ENCODE results near the gene ATRIP. TPM values are rescaled to one million over a fixed set of nuclear protein-coding genes. Genes with fewer than 3 reads are reported as not detected.
A peak's percentile ranks its signal among the peaks of the same experiment; 100 is the strongest.
"Not testable (repeated sequence)": the region's sequence is repeated elsewhere in the genome, so short reads cannot be mapped to it uniquely, and the experiment has no call there.

The ATRIP gene
- total RNA-seq, 2 donors from 2014 or later = 2.0 to 3.1 TPM

DNA sequence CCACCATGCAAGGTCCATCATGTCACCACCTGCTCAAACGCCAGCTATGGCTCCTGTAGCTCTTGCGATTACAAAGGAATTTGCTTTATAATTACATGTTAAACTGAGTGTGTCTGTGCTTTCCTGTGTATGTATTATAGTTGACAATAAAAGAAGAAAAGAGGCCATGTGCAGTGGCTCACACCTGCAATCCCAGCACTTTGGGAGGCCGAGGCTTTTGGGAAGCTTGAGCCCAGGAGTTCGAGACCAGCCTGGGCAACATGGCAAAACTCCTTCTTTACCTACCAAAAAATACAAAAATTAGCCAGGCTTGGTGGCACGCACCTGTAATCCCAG lies 27.0 kb downstream of the ATRIP start:
- Histone ChIP-seq H3K36me3 (peaks cover 9% of the 10 kb centered on the region), H3K4me1 (peaks cover 0 to 52% of the 10 kb centered on the region in 2 donors)

DNA sequence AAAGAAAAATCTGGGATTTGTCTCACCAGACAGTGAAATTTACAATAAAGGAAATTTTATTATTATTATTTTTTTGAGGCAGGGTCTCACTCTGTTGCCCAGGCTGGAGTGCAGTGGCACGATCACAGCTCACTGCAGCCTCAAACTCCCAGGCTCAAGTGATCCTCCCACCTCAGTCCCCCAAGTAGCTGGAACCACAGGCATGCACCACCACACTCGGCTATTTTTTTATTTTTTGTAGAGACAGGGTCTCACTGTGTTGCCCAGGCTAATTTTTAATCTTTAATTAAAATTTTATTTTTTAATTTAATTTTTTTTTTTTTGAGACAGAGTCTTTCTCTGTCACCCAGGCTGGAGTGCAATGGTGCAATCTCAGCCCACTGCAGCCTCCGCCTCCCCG lies 27.5 kb downstream of the ATRIP start:
- not testable (repeated sequence) for DNase-seq (ENCODE audit: low spot score); H3K27me3 ChIP-seq; H3K27ac ChIP-seq; H3K36me3 ChIP-seq; H3K4me3 ChIP-seq; H3K9me3 ChIP-seq
- H3K4me1 ChIP-seq = peaks cover 0 to 48% of the 10 kb centered on the region in 2 donors

More for the DNA sequence above, 27.0 kb downstream of the ATRIP start:
- peak overlapping the region; percentile 96 to 99 for H3K27ac ChIP-seq
- H3K4me3 ChIP-seq = peak overlapping the region in 1 of 2 donors; percentile 69
- no peaks in the 10 kb centered on the region for H3K27me3 ChIP-seq
- TF ChIP-seq, protein P1, sequence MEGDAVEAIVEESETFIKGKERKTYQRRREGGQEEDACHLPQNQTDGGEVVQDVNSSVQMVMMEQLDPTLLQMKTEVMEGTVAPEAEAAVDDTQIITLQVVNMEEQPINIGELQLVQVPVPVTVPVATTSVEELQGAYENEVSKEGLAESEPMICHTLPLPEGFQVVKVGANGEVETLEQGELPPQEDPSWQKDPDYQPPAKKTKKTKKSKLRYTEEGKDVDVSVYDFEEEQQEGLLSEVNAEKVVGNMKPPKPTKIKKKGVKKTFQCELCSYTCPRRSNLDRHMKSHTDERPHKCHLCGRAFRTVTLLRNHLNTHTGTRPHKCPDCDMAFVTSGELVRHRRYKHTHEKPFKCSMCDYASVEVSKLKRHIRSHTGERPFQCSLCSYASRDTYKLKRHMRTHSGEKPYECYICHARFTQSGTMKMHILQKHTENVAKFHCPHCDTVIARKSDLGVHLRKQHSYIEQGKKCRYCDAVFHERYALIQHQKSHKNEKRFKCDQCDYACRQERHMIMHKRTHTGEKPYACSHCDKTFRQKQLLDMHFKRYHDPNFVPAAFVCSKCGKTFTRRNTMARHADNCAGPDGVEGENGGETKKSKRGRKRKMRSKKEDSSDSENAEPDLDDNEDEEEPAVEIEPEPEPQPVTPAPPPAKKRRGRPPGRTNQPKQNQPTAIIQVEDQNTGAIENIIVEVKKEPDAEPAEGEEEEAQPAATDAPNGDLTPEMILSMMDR (IDR thresholded peaks at IDR 0.05) = no peak
- DNase-seq (ENCODE audit: low spot score) = no peak
- H3K9me3 ChIP-seq = no peaks in the 10 kb centered on the region

DNA sequence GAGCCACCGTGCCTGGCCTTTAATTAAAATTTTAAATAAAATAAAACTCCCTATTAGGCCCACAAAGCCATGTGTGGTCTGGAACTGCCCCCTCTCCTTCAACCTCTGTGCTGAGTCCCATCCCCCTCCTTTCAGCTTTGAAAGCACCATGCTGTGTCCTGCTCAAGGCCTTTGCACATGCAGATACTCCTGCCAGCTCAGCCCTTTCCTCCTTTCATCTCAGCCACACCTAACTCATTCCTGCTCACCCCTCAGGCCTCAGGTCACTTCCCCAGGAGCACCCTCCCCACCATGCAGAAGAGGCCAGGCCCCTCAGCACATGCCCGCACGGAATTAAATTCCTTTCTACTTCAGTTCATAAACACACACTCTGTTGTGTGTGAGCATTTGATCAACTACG lies 28.1 kb downstream of the ATRIP start:
- TF ChIP-seq, protein P1 (IDR thresholded peaks at IDR 0.05) = no peak
- no peak overlapping the region for H3K4me3 ChIP-seq
- no peaks in the 10 kb centered on the region for H3K36me3 ChIP-seq
- no peaks in the 10 kb centered on the region for H3K27me3 ChIP-seq
- no peak for DNase-seq (ENCODE audit: low spot score)
- H3K27ac ChIP-seq = no peak overlapping the region
- peaks cover 0 to 42% of the 10 kb centered on the region in 2 donors for H3K4me1 ChIP-seq
- no peaks in the 10 kb centered on the region for H3K9me3 ChIP-seq

DNA sequence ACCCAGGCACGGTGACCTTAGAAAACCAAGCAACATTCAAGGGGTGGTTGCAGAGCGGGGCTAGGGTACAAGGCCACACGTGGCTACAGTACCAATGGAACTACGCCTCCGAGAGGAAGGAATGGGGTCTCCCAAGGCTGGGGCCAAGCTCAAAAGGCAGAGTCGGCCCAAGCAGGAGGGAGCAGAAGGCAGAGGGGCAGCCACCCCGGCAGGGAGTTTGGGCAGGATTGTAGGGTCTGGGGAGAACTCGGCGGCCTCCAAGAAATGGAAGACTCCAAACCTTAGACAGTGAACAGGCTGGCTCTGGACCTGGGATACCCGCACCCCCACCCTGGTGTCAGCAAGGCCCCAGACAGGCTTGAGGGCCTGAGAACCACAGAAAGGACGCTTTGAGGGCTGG lies 28.7 kb downstream of the ATRIP start:
- Histone ChIP-seq H3K9me3 (no peaks in the 10 kb centered on the region), H3K36me3 (no peaks in the 10 kb centered on the region), H3K4me3 (no peak overlapping the region), H3K27me3 (no peaks in the 10 kb centered on the region), H3K27ac (no peak overlapping the region), H3K4me1 (peaks cover 0 to 36% of the 10 kb centered on the region in 2 donors)
- TF ChIP-seq, protein P1 (IDR thresholded peaks at IDR 0.05) = no peak
- no peak for DNase-seq (ENCODE audit: low spot score)

DNA sequence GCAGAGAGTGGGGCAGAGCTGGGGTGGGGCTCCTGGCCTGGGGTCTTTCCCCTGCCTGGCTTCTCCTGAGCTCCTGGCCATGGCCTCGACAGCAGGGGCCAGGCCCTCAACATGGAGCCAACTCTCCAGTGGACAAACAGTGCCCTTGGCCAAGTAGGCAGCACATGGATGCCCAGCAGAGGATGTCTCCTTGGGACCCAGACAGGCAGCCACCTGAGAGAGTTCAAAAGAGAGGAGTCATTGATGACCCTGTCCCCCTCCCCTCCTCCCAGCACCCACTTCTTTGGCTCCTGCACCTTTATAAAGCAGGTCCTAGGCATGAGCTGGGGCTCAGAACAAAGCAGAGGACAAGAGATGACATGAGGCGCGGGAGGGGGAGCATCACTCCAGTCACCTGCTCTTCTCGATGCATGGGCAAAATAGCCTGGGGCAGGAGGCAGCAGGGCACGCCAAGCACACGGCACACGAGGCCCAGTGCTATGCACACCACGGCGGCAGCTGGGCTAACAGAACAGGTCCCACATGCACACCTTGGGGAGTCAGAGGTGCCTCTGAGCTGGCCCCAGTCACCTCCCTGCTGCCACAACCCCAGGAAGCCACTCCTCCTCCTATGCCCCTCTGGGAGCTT lies 30.0 kb downstream of the ATRIP start:
- H3K4me3 ChIP-seq = no peak overlapping the region
- H3K27me3 ChIP-seq = no peaks in the 10 kb centered on the region
- no peaks in the 10 kb centered on the region for H3K9me3 ChIP-seq
- H3K27ac ChIP-seq = no peak overlapping the region
- DNase-seq (ENCODE audit: low spot score) = no peak
- TF ChIP-seq, protein P1 (IDR thresholded peaks at IDR 0.05) = no peak
- H3K36me3 ChIP-seq = no peaks in the 10 kb centered on the region
- peaks cover 0 to 24% of the 10 kb centered on the region in 2 donors for H3K4me1 ChIP-seq

DNA sequence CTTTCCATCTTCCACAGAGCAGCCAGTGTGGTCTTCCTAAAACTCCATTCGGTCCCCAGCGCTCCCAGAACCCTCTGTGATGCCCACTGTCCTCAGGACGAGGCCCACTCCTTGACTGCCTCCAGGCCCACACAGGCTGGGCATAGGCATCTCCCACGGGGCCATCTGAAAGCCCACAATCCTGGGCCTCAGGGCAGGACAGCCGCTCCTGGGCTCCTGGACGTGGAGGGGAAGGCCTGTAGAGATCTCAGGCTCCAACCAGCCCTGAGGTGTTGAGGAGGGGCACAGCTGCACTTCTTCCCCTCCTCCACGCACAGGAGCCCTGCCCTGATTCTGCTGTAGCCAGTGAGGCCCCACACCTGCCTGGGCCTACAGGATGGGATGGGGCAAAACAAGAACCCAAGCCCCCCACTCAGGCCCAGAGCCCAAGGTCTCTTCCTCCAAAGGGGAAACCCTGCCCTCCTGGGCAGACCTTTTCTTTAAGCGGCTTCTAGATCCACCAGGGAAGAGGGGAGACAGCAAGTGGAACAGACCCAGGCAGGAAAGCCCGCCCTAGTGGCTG lies 31.5 kb downstream of the ATRIP start:
- Histone ChIP-seq H3K27ac (peak overlapping the region in 1 of 2 donors; percentile 7), H3K4me1 (peaks cover 0 to 14% of the 10 kb centered on the region in 2 donors), H3K27me3 (no peaks in the 10 kb centered on the region), H3K4me3 (no peak overlapping the region), H3K9me3 (no peaks in the 10 kb centered on the region), H3K36me3 (no peaks in the 10 kb centered on the region)
- DNase-seq (ENCODE audit: low spot score) = no peak
- TF ChIP-seq, protein P1 (IDR thresholded peaks at IDR 0.05) = no peak
